ENCODE results near the gene PCSK6.

Gene PCSK6

DNA sequence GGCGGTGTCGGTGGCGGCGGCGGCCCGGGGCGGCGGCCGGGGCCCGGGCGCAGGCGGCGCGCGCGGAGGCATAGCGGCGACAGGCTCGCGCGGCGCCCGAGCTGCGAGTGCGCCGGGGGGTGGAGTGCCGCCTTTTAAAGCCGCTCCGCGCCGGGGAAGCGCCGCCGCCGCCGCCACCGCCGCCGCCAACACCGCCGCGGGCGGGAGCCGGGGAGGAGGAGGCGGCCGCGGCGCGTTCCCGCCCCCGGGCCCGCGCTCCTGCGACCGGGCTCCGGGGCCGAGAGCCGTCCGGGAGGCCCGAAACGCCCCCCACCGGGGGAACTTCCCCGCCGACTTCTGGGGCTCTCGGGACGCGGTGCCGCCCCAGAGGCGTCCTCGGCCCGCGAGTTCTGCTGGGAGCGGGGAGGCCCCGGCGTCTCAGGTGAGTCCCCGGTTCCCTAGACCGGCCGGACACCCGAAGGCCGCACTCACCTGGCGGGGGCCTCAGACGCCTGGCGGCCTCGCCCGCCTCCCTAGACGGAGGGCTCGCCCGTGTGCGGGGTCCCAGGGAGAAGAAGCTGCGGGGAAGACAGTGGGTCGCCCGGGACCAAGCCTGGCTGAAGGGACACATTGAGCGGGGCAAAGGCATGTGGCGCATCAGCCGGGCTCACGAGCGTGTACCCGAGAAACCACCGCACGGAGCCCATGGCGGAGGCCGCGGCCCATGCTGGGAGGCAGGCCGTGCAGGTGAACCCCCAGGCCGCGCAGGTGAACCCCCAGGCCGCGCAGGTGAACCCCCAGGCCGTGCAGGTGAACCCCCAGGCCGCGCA is at the start of gene PCSK6:
Gene PCSK6 (minus strand): TSS at position 109 of the 809 bp plus-strand sequence. CDS start 37 bp downstream, at position 72.
- no peak for DNase-seq (ENCODE audit: low spot score)

GRCh38 chr15:101538996-101539395 is 49.5 kb upstream of the PCSK6 start:
- no peak for DNase-seq (ENCODE audit: low spot score)

DNA sequence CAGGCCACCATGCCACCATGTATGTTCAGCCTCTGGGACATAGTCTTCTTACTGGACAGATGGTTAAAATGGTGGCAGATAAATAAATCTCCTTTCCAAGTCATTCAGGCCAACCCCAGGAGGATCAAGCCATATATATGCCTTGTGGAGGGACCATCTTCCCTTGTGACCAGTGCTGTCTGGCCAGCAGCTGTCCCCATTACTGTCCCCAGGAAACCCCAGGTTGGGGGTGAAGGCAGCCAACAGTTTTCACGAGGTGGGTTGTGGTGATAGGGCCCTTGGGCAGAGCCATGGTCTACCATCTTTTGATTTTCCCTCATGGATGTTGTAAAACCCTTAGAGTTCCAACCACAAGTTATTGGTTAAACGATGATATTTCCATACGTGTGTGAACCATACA is 48.7 kb upstream of the PCSK6 start:
- no peak for DNase-seq (ENCODE audit: low spot score)

DNA sequence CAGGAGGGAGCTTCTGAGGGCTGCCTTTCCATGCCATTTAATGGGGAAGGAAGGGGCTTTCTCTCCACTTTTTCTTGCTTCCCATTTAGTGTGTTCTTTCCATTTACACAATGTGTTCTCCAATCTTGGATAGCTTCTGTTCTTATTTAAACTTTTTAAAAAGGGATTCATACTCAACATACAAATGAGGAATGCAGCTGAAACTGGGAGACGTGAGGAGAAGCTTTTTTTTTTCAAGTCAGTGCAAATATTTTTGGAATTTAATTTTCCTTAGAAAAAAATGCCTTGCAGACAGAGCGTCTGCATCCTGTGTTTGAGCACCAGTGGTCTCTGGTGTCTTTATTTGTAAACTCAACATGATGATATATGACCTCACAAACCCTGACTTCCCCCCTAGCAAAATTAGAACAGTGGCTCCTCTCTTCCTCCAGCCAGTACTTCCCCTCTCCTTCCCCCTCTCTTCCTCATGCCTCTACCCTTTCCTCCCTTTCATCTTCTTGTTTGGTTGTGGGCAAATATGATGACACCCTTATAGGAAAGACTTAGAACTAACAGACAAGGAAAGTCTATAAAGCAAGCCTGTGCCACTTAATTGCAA is 48.1 kb upstream of the PCSK6 start:
- DNase-seq (ENCODE audit: low spot score): no peak

DNA sequence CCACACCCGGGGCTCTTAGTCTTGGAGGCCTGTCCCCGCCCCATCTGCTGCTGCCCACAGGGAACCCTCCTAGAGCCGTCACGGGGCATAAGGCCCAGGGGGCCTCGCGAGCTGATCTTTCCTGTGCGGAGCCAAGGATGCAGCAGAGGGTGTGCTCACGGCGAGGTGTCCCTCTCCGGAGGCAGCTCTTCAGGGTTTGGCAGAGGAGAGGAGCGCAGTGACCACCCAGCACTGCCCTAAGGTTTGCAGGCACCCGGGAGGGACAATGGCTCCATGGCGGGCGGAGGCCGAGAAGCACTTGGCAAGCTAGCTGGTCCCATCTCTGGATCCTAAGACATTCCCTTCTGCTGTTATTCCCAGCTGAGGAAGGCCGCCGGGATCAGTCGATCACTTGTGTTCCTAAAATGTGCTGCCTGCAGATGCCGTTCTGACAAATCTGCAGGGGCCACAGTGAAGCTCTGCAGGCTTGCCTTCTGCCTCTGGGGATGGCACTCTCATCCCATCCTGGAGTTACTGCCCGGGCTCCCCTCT is 47.4 kb upstream of the PCSK6 start:
- no peak for DNase-seq (ENCODE audit: low spot score)

DNA sequence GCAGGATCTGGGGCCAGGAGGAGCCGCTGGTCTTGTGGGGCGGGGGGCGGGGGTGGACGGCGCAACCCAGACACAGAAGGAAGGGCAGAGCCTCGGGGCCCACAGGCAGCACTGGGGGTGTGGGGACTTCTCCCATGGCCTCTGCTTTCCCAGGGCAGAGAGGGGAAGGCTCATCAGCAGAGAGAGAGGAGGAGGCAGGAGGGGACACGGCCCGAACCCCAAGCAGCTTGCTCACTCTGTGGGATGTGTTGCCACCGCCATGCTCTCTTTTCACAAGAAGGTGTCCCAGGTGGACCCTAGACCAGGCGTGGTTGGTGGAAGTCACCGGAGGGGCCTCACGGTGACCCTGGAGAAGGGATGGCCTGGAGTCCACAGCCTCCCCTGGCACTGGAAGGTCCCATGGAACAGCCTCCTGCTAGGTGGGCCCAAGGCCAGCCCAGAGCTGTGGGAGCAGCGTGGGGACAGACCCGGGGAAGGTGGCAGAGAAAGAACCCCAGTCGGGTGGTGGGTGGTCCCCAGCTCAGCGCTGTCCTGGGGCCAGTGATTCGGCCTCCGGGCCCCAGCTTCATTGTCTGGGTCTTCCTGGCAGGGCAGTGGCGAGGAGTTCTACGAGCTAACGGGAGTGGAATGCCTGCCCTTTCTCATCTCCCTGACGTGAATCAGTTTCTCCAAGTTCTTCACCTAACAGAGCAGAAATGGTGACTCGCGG is 46.8 kb upstream of the PCSK6 start:
- no peak for DNase-seq (ENCODE audit: low spot score)

GRCh38 chr15:101535170-101535902 is 45.8 kb upstream of the PCSK6 start:
- no peak for DNase-seq (ENCODE audit: low spot score)

GRCh38 chr15:101534376-101534970 is 45.0 kb upstream of the PCSK6 start:
- DNase-seq (ENCODE audit: low spot score): no peak

DNA sequence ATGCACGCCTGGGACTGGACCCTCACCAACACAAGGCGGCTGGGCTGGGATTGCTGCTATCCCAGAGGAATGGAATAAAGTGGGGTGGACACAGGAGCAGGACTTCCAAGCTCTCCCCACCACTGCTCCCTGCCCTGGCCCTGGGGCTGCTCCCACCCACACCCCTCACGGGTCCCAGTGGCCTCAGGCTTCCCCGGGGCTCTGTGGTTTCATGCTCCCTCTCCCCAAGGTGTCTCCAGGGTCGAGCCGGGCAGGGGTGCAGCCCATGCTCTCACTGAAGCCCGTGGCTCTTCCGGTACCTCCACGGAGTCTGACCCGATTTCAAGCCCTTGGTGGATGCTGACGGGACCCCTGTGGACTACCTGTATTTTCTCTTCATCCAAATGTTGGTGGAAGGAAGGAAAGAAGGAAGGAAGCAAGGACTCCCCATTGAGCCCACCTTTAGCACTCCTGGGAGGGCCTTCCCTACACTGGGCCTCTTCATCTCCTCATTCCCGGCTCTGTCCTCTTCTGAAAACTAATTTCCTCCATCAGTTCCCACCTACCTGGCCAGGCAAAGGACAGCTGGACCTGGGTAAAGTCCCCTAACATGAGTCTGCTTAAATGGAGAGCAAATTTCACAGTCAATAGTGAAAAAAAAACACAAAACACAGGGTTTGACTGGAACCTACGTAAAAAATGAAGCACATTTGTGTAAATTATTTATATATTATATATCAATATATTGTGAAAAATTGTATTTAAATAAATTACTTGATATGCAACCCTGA is 44.0 kb upstream of the PCSK6 start:
- no peak for DNase-seq (ENCODE audit: low spot score)

GRCh38 chr15:101532865-101533264 is 43.4 kb upstream of the PCSK6 start:
- no peak for DNase-seq (ENCODE audit: low spot score)

- no peak for DNase-seq (ENCODE audit: low spot score)
Measured at GRCh38 chr15:101531170-101531569, 41.7 kb upstream of the PCSK6 start.

- DNase-seq (ENCODE audit: low spot score): no peak
Measured at GRCh38 chr15:101530224-101530958, 40.9 kb upstream of the PCSK6 start.

GRCh38 chr15:101528917-101529299 is 39.4 kb upstream of the PCSK6 start:
- no peak for DNase-seq (ENCODE audit: low spot score)

- DNase-seq (ENCODE audit: low spot score): no peak
Measured at GRCh38 chr15:101528108-101528916, 38.8 kb upstream of the PCSK6 start.

DNA sequence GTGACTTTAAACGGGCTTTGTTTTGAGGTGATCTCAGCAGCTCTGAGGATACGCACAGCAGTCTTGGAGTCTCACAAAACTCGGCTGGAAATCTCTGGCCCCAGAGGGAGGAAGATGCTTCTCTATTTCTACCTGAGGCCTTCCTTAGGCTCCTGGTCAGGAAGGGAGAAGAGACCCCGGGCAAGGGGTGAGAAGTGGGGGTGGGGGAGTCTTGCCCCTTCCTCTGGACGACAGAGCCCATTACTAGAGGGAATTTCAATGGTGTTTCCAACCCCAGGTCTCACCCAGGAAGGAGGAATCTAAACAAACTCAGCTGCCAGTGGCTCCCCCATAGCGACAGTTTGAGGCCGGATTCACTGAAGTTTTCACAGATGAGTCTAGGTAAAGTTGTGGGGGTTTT is 37.4 kb upstream of the PCSK6 start:
- DNase-seq (ENCODE audit: low spot score): no peak

DNA sequence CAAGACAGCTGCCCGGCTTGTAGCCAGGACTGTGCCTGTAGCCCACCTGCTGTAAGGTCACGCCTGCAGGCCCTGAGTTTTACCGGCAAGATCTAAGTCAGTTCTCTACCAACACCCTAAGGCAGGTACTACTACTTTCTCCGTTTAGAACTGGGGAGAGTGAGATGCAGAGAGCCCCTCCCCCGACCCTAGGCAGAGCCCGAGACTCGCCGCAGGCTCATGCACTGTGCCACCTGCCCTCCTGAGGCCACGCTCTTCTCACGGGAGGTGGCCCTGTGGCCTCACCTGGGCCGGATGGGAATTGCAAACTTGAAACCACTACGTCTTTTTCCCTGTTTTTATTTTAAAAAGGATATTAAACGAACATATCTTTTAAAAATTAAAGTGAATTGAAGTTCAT is 36.9 kb upstream of the PCSK6 start:
- no peak for DNase-seq (ENCODE audit: low spot score)

DNA sequence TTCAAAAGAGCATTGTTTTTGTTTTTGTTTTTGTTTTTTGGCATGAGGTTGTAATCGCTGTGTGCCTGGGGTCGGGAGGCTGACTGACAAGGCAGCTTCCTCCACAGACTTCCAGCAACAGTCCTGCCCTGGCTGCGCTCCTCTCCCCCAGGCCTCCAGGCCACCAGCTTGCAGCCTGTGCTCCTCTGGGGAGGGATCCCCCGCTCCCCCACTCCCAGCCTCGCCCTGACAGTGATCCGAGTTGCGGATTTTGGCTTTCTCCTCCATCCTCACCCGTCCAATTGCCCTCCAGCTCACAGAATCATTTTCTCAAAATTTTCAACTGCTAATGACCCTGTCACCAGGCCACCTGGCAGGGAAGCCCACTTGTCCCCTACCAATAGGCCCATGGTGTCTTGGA is 36.5 kb upstream of the PCSK6 start:
- no peak for DNase-seq (ENCODE audit: low spot score)

GRCh38 chr15:101525087-101525669 is 35.7 kb upstream of the PCSK6 start:
- no peak for DNase-seq (ENCODE audit: low spot score)

DNA sequence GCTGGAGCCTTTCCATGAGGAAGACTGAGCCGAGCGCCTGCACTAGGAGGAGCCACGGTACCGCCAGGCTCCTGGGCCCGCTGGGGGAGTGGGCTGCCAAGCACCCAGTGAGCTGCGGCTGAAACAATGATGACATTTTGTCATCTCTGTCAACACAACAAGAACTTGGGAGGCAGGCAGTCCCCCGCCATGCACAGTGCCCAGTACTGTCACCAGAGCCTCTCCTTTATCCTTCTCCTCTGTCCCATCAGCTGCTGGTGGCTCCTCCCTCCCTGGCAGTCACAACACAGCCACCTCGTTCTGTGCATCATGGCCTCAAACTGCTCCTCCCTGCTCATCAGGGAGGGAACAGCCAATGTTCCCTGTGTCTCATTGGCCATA is 34.0 kb upstream of the PCSK6 start:
- DNase-seq (ENCODE audit: low spot score): no peak

Measured in hematopoietic multipotent progenitor cell treated with erythropoietin and hydrocortisone succinate and interleukin-3 and kit ligand, for 17 days (in vitro differentiated cells).